ENCODE results near the gene MOSPD3. TPM values are rescaled to one million over a fixed set of nuclear protein-coding genes. Genes with fewer than 3 reads are reported as not detected.

The MOSPD3 gene
- total RNA-seq (2013): 4.1 TPM
- polyA plus RNA-seq: 10 to 100 TPM; 12.7 to 15.5 (median 13.3) TPM
- polyA minus RNA-seq: 4.2 and 7.1 TPM in 2 replicates
- total RNA-seq: 0.25 to 4.5 (median 1.5) reads per million in 11 experiments

GRCh38 chr7:100611983-100612729 is at the start of gene MOSPD3:
Gene MOSPD3, plus strand, starts transcription at chr7:100612540. Its CDS starts 252 bp downstream, at chr7:100612792.
- H3K79me2 ChIP-seq (ENCODE audit: insufficient read depth, low read length): peaks cover 4% of the 10 kb centered on the region
- H3K4me1 Mint-ChIP-seq: peaks cover 19% of the 10 kb centered on the region
- peak within 1 kb of the TSS; percentile 90 for H2AFZ ChIP-seq (ENCODE audit: insufficient read depth, low read depth, low read length, poor library complexity, severe bottlenecking)
- H3K27me3 Mint-ChIP-seq (ENCODE audit: low read depth in 3 of 3): peaks cover 2 to 10% (median 8%) of the 10 kb centered on the region in 3 donors
- H3K9me3 ChIP-seq (replicated peaks in 1 of 2; ENCODE audit: control insufficient read depth in 1 of 2, insufficient read depth in 1 of 2, low read length in 2 of 2): no peaks in the 10 kb centered on the region
- no peaks in the 10 kb centered on the region for H4K20me1 ChIP-seq (ENCODE audit: insufficient read depth, low read length)
- peak within 1 kb of the TSS; percentile 97 to 100 (median 99) for H3K27ac Mint-ChIP-seq
- peaks cover 17 to 18% of the 10 kb centered on the region in 2 donors for H3K36me3 Mint-ChIP-seq
- peak within 1 kb of the TSS; percentile 66 to 95 for H3K27ac ChIP-seq (ENCODE audit: low read depth in 1 of 2, low read length in 2 of 2)
- under 1% methylated on average over 58 of the region's 61 CpGs for WGBS (ENCODE audit: insufficient coverage)
- peaks cover 22 to 27% of the 10 kb centered on the region in 2 donors for H3K4me1 ChIP-seq (ENCODE audit: control insufficient read depth in 1 of 2, insufficient read depth in 2 of 2, low read length in 2 of 2)
- peak within 1 kb of the TSS; percentile 74 for H3K9ac ChIP-seq (ENCODE audit: insufficient read depth, low read length, poor library complexity, severe bottlenecking)
- H3K4me3 ChIP-seq (replicated peaks in 1 of 3; ENCODE audit: low read depth in 2 of 3, low read length in 3 of 3): peak within 1 kb of the TSS; percentile 60 to 91 (median 64)
- no peaks in the 10 kb centered on the region for H3K36me3 ChIP-seq (replicated peaks in 1 of 2; ENCODE audit: control insufficient read depth in 1 of 2, insufficient read depth in 2 of 2, low read length in 2 of 2)
- peak; percentile 98 to 99 (median 98) for DNase-seq
- no peak for TF ChIP-seq CTCF (IDR thresholded peaks at IDR 0.05)
- peak within 1 kb of the TSS; percentile 98 for H3K4me2 ChIP-seq (replicated peaks; ENCODE audit: extremely low read depth, low read length, poor library complexity, severe bottlenecking)
- intact Hi-C loops (cut with micrococcal nuclease): loop anchor here (1.0 to 5.0 kb wide), 5 partner anchors 25 to 275 kb away; partner anchors contain the start of genes FBXO24 (in 2 of the 2), LRCH4 (in 2 of the 2), AGFG2 (in 1 of the 2) and GNB2 (in 1 of the 2)
- H3K4me3 Mint-ChIP-seq: peak within 1 kb of the TSS; percentile 93 to 97
- no peaks in the 10 kb centered on the region for H3K27me3 ChIP-seq (ENCODE audit: control insufficient read depth in 2 of 2, insufficient read depth in 2 of 2, low read length in 2 of 2)
- peaks cover 0 to 3% (median 0%) of the 10 kb centered on the region in 7 donors for H3K9me3 Mint-ChIP-seq

GRCh38 chr7:100563100-100563564 is 49.2 kb upstream of the MOSPD3 start:
- H3K4me1 ChIP-seq (ENCODE audit: control insufficient read depth in 1 of 2, insufficient read depth in 2 of 2, low read length in 2 of 2): peaks cover 0 to 10% of the 10 kb centered on the region in 2 donors
- peaks cover 12 to 16% of the 10 kb centered on the region in 2 donors for H3K36me3 Mint-ChIP-seq
- H3K36me3 ChIP-seq (replicated peaks in 1 of 2; ENCODE audit: control insufficient read depth in 1 of 2, insufficient read depth in 2 of 2, low read length in 2 of 2): no peaks in the 10 kb centered on the region
- H3K27me3 Mint-ChIP-seq (ENCODE audit: low read depth in 3 of 3): peaks cover 0 to 2% (median 0%) of the 10 kb centered on the region in 3 donors
- H3K4me1 Mint-ChIP-seq: peaks cover 8% of the 10 kb centered on the region
- no peak for DNase-seq
- H3K4me2 ChIP-seq (replicated peaks; ENCODE audit: extremely low read depth, low read length, poor library complexity, severe bottlenecking): no peak overlapping the region
- WGBS (ENCODE audit: insufficient coverage): 98% methylated on average over 7 of the region's 8 CpGs
- no peak overlapping the region for H3K9ac ChIP-seq (ENCODE audit: insufficient read depth, low read length, poor library complexity, severe bottlenecking)
- peaks cover 0 to 3% (median 0%) of the 10 kb centered on the region in 7 donors for H3K9me3 Mint-ChIP-seq
- H3K4me3 ChIP-seq (replicated peaks in 1 of 3; ENCODE audit: low read depth in 2 of 3, low read length in 3 of 3): no peak overlapping the region
- H3K27me3 ChIP-seq (ENCODE audit: control insufficient read depth in 2 of 2, insufficient read depth in 2 of 2, low read length in 2 of 2): no peaks in the 10 kb centered on the region
- H3K4me3 Mint-ChIP-seq: no peak overlapping the region
- H4K20me1 ChIP-seq (ENCODE audit: insufficient read depth, low read length): no peaks in the 10 kb centered on the region
- intact Hi-C loops (cut with micrococcal nuclease): loop anchor here in 1 of 2 donors (5.0 kb wide), 1 partner anchor 96 kb away; no protein-coding TSS in a partner anchor
- H3K9me3 ChIP-seq (replicated peaks in 1 of 2; ENCODE audit: control insufficient read depth in 1 of 2, insufficient read depth in 1 of 2, low read length in 2 of 2): no peaks in the 10 kb centered on the region
- TF ChIP-seq CTCF (IDR thresholded peaks at IDR 0.05): no peak
- no peaks in the 10 kb centered on the region for H3K79me2 ChIP-seq (ENCODE audit: insufficient read depth, low read length)
- H3K27ac Mint-ChIP-seq: peak overlapping the region in 1 of 7 donors; percentile 49
- no peak overlapping the region for H3K27ac ChIP-seq (ENCODE audit: low read depth in 1 of 2, low read length in 2 of 2)
- H2AFZ ChIP-seq (ENCODE audit: insufficient read depth, low read depth, low read length, poor library complexity, severe bottlenecking): no peak overlapping the region

Data from CD14-positive monocyte (primary cell).